Stomach (tissue), 9 donors: ENCODE measurements around the gene ITPR1. TPM values are rescaled to one million over a fixed set of nuclear protein-coding genes. Genes with fewer than 3 reads are reported as not detected.

Experiments used
- DNase-seq, 2 donors: peaks; one replicate each; pipeline versions ENCODE4 v3.0.0 to v3.0.0-alpha.2; 2013 to 2019
- H3K27ac ChIP-seq, 5 donors: fragments of 200-600 bp in 4 of 5; sonication (generic) in 4 of 5; one replicate each; pipeline ENCODE4 v1.5.1; 2013 to 2019; ENCODE audit warnings: mild to moderate bottlenecking in 1 of 5, moderate library complexity in 1 of 5
- H3K27me3 ChIP-seq, 3 donors: fragments of 200-600 bp; sonication (generic); one replicate each; pipeline ENCODE4 v1.5.1; 2017 to 2019; ENCODE audit warnings: mixed run types in 1 of 3
- H3K36me3 ChIP-seq, 4 donors: fragments of 200-600 bp; sonication (generic); 1 replicate in 3 of 4; 2 replicates in 1 of 4; pipeline ENCODE4 v1.5.1; 2016 to 2019
- H3K4me1 ChIP-seq, 4 donors: fragments of 200-600 bp; sonication (generic); one replicate each; pipeline ENCODE4 v1.5.1; 2016 to 2019
- H3K4me3 ChIP-seq, 4 donors: fragments of 200-600 bp; sonication (generic) in 3 of 4; one replicate each; pipeline ENCODE4 v1.5.1; 2016 to 2019; ENCODE audit warnings: mild to moderate bottlenecking in 1 of 4
- H3K9me3 ChIP-seq, 4 donors: fragments of 200-600 bp; sonication (generic); one replicate each; pipeline ENCODE4 v1.5.1; 2016 to 2019
- CTCF ChIP-seq, 7 experiments: fragments of 450-650 bp in 4 of 7; fragments of 200-600 bp in 3 of 7; sonication (generic) in 3 of 7; IDR thresholded peaks; one replicate each; pipeline ENCODE4 v1.5.1; 2016 to 2019; ENCODE audit warnings: antibody characterized with exemption in 7 of 7, control low read depth in 2 of 7, mild to moderate bottlenecking in 1 of 7
- EP300 ChIP-seq: sonication (generic); formaldehyde crosslinking; IDR thresholded peaks from one replicate; pipeline ENCODE4 v1.6.1; 2017; ENCODE audit warnings: antibody characterized with exemption
- POLR2A ChIP-seq, 4 donors: fragments of 450-650 bp; IDR thresholded peaks; one replicate each; pipeline ENCODE4 v1.6.1; 2016; ENCODE audit warnings: antibody characterized with exemption in 4 of 4, control low read depth in 2 of 4, mild to moderate bottlenecking in 1 of 4, moderate library complexity in 1 of 4
- POLR2AphosphoS5 ChIP-seq, 3 donors: sonication (generic); formaldehyde crosslinking; IDR thresholded peaks; one replicate each; pipeline ENCODE4 v1.6.1; 2016; ENCODE audit warnings: antibody characterized with exemption in 3 of 3
- WGBS, 5 donors: extraction: QIAGEN DNeasy Blood & Tissue Kit in 3 of 5; methylation state at CpG; one replicate each; pipeline versions ENCODE4 v1.1.5 to v1.1.7; 2013 to 2018; 5-methylcytosine and 5-hydroxymethylcytosine counted together
- intact Hi-C: fragments of 100-400 bp; cut with DNase I; formaldehyde crosslinking; loops from one replicate; pipeline ENCODE4 v1.15.1; 2023; ENCODE audit warnings: low total_unique reads
- polyA plus RNA-seq, 3 donors: library from polyadenylated mRNA; stranded (reverse); fragments of 200-250 nt; gene quantifications; one replicate each; pipeline ENCODE4 v1.2.3, GENCODE V29; 2013
- total RNA-seq, 5 donors: library from RNA; depleted of rRNA; stranded (reverse); fragments of >200 nt; gene quantifications; one replicate each; pipeline versions ENCODE4 v1.1.0 to v1.2.3, GENCODE V29; 2014 to 2016
- donor health status: healthy with polysubstance abuse.
- donor health status: Bipolar disorder and iron deficiency.
- donor health status: healthy.

The ITPR1 gene
- total and polyA plus RNA-seq, 8 donors: 6.6 to 192 (median 32.9) TPM

GRCh38 chr3:4886448-4886847 is 393.3 kb downstream of the ITPR1 start:
- intact Hi-C loops: no loop called here
- H3K4me3 ChIP-seq: no peak overlapping the region
- H3K27ac ChIP-seq: no peak overlapping the region
- H3K4me1 ChIP-seq: no peaks in the 10 kb centered on the region
- H3K36me3 ChIP-seq: no peaks in the 10 kb centered on the region
- no peaks in the 10 kb centered on the region for H3K27me3 ChIP-seq
- no peaks in the 10 kb centered on the region for H3K9me3 ChIP-seq
- no peak for TF ChIP-seq POLR2A (IDR thresholded peaks at IDR 0.05)
- no peak for TF ChIP-seq EP300
- DNase-seq: no peak
- WGBS, 5 donors: 90 to 98% (median 96%) methylated on average over 5 to 7 of the region's 7 CpGs

- 56 to 71% (median 60%) methylated on average over 8 of the region's 8 CpGs for WGBS, 5 donors
- Histone ChIP-seq H3K4me3 (no peak overlapping the region), H3K4me1 (no peaks in the 10 kb centered on the region), H3K36me3 (no peaks in the 10 kb centered on the region), H3K27me3 (no peaks in the 10 kb centered on the region), H3K9me3 (no peaks in the 10 kb centered on the region), H3K27ac (no peak overlapping the region)
- DNase-seq: no peak
- TF ChIP-seq CTCF (IDR thresholded peaks at IDR 0.05): no peak
- no peak for TF ChIP-seq POLR2A (IDR thresholded peaks at IDR 0.05)
- TF ChIP-seq EP300: no peak
- no peak for TF ChIP-seq POLR2AphosphoS5 (IDR thresholded peaks at IDR 0.05)
- intact Hi-C loops: no loop called here
These were observed 394.0 kb downstream of the ITPR1 start for GRCh38 chr3:4887177-4887576.

GRCh38 chr3:4888913-4889846 is 396.0 kb downstream of the ITPR1 start:
- Histone ChIP-seq H3K27me3 (no peaks in the 10 kb centered on the region), H3K27ac (no peak overlapping the region), H3K4me1 (no peaks in the 10 kb centered on the region), H3K36me3 (no peaks in the 10 kb centered on the region), H3K4me3 (no peak overlapping the region), H3K9me3 (no peaks in the 10 kb centered on the region)
- intact Hi-C loops: no loop called here
- no peak for DNase-seq
- TF ChIP-seq CTCF (IDR thresholded peaks at IDR 0.05): no peak
- TF ChIP-seq POLR2AphosphoS5 (IDR thresholded peaks at IDR 0.05): no peak
- TF ChIP-seq EP300: no peak
- no peak for TF ChIP-seq POLR2A (IDR thresholded peaks at IDR 0.05)
- WGBS, 5 donors: 77 to 85% (median 80%) methylated on average over 4 of the region's 4 CpGs

GRCh38 chr3:4889896-4890295 is 396.7 kb downstream of the ITPR1 start:
- TF ChIP-seq POLR2AphosphoS5 (IDR thresholded peaks at IDR 0.05): no peak
- TF ChIP-seq EP300: no peak
- TF ChIP-seq CTCF (IDR thresholded peaks at IDR 0.05): no peak
- TF ChIP-seq POLR2A (IDR thresholded peaks at IDR 0.05): no peak
- Histone ChIP-seq H3K9me3 (no peaks in the 10 kb centered on the region), H3K36me3 (no peaks in the 10 kb centered on the region), H3K4me3 (no peak overlapping the region), H3K27me3 (no peaks in the 10 kb centered on the region), H3K4me1 (no peaks in the 10 kb centered on the region), H3K27ac (no peak overlapping the region)
- 59 to 79% (median 75%) methylated on average over 3 of the region's 3 CpGs for WGBS, 5 donors
- peak in 1 of 2 donors; percentile 47 for DNase-seq
- intact Hi-C loops: no loop called here
